Activated T-cell treated with anti-CD3 and anti-CD28 coated beads, Interleukin-2, amount 50 U/mL, for 72 hours (primary cell): ENCODE results near the gene FTSJ3. TPM values are rescaled to one million over a fixed set of nuclear protein-coding genes. Genes with fewer than 3 reads are reported as not detected.
"Not testable (repeated sequence)": the region's sequence is repeated elsewhere in the genome, so short reads cannot be mapped to it uniquely, and the experiment has no call there.

Experiments used
- ATAC-seq, 2 donors: fragments of 150-1000 bp; cut with Tn5 transposase; replicated peaks in 1 of 2; 2 replicates each; pipeline ENCODE4 v1.10.0; 2021; ENCODE audit warnings: moderate library complexity in 2 of 2, mild to moderate bottlenecking in 1 of 2
- DNase-seq, 2 donors: peaks; one replicate each; pipeline ENCODE4 v3.0.0; 2021 to 2022; ENCODE audit warnings: mixed read lengths in 1 of 2
- H3K27ac Mint-ChIP-seq: one replicate; pipeline ENCODE4 v1.8.0; 2022; ENCODE audit warnings: mild to moderate bottlenecking, moderate library complexity, mixed read lengths
- H3K27me3 Mint-ChIP-seq: one replicate; pipeline ENCODE4 v1.8.0; 2022; ENCODE audit warnings: low read depth, mixed read lengths
- H3K36me3 Mint-ChIP-seq, 2 donors: one replicate each; pipeline ENCODE4 v1.8.0; 2022; ENCODE audit warnings: mixed read lengths in 2 of 2, mild to moderate bottlenecking in 1 of 2; ENCODE audit not compliant: insufficient read depth in 2 of 2
- H3K4me1 Mint-ChIP-seq: one replicate; pipeline ENCODE4 v1.8.0; 2022; ENCODE audit warnings: low read depth, mixed read lengths
- H3K4me3 Mint-ChIP-seq, 2 donors: one replicate each; pipeline ENCODE4 v1.8.0; 2022; ENCODE audit warnings: mild to moderate bottlenecking in 2 of 2, mixed read lengths in 2 of 2, moderate library complexity in 2 of 2
- H3K9me3 Mint-ChIP-seq, 2 donors: one replicate each; pipeline ENCODE4 v1.8.0; 2022; ENCODE audit warnings: mixed read lengths in 2 of 2
- total RNA-seq, 2 donors: library from RNA; stranded (reverse); gene quantifications; one replicate each; pipeline ENCODE4 v1.2.3, GENCODE V29; 2022

Gene FTSJ3
- total RNA-seq, 2 donors from 2014 or later, result 36.0 to 42.3 TPM

DNA sequence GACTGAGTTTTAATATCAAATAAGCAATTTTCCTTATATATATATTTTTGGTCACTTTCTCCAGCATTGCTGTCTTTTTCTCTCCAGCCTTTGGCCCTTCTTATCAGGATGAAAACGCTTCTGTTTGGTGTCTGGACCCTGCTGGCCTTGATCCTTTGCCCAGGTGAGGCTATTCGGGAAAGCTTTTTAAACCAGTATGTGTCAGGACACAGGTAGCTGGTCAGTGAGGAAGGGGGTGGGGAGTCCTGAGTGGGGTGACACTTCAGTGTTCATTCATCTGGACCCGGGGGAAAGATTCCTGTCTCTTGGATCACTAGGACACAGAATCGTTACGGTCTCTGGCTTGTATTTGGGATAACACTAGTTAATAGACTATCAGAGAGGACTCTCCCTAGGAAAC is 27.2 kb upstream of the FTSJ3 start:
- DNase-seq (no peak), ATAC-seq (no peak)
- no peaks in the 10 kb centered on the region for H3K9me3 Mint-ChIP-seq
- peaks cover 1% of the 10 kb centered on the region for H3K27me3 Mint-ChIP-seq
- no peak overlapping the region for H3K4me3 Mint-ChIP-seq
- no peaks in the 10 kb centered on the region for H3K36me3 Mint-ChIP-seq
- H3K4me1 Mint-ChIP-seq, result no peaks in the 10 kb centered on the region
- H3K27ac Mint-ChIP-seq, result no peak overlapping the region

GRCh38 chr17:63853260-63853659 is 25.8 kb upstream of the FTSJ3 start:
- H3K27me3 Mint-ChIP-seq, result no peaks in the 10 kb centered on the region
- peaks cover 11% of the 10 kb centered on the region for H3K4me1 Mint-ChIP-seq
- no peak for DNase-seq
- H3K36me3 Mint-ChIP-seq, result peaks cover under 1% of the 10 kb centered on the region in 2 donors
- H3K9me3 Mint-ChIP-seq, result peaks cover 0 to under 1% of the 10 kb centered on the region in 2 donors
- no peak overlapping the region for H3K4me3 Mint-ChIP-seq
- ATAC-seq, result no peak
- no peak overlapping the region for H3K27ac Mint-ChIP-seq

GRCh38 chr17:63850401-63850800 is 22.9 kb upstream of the FTSJ3 start:
- H3K36me3 Mint-ChIP-seq, result peaks cover 5 to 8% of the 10 kb centered on the region in 2 donors
- H3K27ac Mint-ChIP-seq, result no peak overlapping the region
- H3K27me3 Mint-ChIP-seq, result no peaks in the 10 kb centered on the region
- H3K4me3 Mint-ChIP-seq, result no peak overlapping the region
- H3K9me3 Mint-ChIP-seq, result peaks cover 3 to 5% of the 10 kb centered on the region in 2 donors
- no peak for DNase-seq
- H3K4me1 Mint-ChIP-seq, result peaks cover 18% of the 10 kb centered on the region
- ATAC-seq, result no peak

DNA sequence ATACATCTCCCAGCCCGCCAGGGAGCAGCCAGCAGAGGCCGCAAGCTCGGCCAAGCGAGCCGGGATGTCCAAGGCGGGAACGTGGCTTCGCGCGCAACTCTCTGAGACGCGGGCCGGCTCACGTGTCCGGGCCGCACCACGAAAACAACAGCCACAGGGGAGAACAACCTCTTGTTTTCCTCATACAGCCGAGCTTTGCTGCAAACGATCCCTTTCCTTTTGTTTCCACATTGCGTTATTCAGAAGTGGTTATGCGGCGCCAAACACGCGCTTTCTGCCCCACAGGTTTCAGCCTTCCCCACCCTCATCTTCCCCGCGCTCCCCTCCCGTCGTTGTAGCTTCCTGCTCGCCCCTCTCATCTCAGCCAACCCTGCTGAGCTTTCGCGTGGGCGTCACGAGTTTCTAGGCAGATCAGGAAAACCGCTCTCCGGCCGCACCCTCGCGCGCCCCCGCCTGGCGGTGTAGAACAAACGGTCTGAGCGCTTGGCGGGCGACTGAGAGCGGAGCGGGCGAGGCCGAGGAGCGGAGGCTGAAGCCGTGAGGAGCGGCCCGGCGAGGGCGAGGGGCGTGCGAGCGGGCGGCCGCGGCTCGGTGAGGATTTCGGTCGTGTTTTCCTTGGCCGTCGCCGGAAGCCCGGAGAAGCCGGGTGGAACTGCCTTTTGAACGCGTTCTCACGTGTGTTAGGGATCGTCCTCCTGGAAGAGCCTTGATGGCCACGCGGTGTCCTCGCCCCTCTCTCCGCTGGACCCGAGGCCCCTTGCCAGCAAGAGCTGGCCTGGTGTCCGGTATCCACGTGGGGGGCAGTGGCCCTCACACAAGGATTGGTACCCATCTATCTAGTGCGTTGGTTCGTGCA is 21.6 kb upstream of the FTSJ3 start:
- Mint-ChIP-seq H3K4me3 (peak overlapping the region; percentile 62 to 85), H3K4me1 (peaks cover 22% of the 10 kb centered on the region), H3K9me3 (peaks cover 3 to 5% of the 10 kb centered on the region in 2 donors), H3K27me3 (no peaks in the 10 kb centered on the region), H3K27ac (peak overlapping the region; percentile 87), H3K36me3 (peaks cover 5 to 8% of the 10 kb centered on the region in 2 donors)
- ATAC-seq (peak; percentile 95), DNase-seq (peak; percentile 98 to 99)

DNA sequence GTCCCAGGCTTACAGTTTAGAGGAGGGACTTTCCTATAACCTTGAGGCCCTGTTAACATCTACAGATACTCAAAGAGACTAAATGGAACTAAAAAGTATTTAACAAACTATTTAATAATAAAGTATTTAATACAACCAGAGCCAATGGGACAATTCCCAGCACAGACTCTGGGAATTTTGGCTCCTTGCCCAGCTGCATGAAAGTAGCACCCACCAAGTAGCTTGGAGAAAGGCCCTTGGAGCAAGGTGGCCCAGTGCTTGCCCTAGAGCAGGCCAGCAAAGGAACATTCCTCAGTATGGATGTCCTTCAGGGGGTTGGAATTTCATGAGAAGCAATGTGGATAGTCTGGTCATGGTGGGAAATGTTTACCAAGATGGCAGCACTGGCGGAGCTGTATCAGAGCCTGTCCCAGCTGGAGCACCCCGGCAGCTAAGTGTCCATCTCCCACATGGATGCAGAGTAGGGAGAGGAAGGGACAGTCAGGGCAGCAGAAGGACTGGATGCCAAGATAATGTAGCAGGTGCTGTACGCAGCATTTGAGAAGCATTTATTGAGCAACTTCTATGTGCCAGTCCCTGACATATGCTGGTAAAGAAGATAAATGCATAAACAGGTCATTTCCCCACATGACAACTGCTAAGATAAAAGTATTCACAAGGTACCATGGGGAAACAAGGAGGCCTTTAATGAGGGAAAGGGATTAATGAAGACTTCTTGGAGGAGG is 20.2 kb upstream of the FTSJ3 start:
- H3K27me3 Mint-ChIP-seq, result no peaks in the 10 kb centered on the region
- H3K27ac Mint-ChIP-seq, result no peak overlapping the region
- ATAC-seq (no peak), DNase-seq (no peak)
- peak overlapping the region; percentile 28 to 85 for H3K4me3 Mint-ChIP-seq
- H3K4me1 Mint-ChIP-seq, result peaks cover 32% of the 10 kb centered on the region
- peaks cover 3 to 5% of the 10 kb centered on the region in 2 donors for H3K9me3 Mint-ChIP-seq
- H3K36me3 Mint-ChIP-seq, result peaks cover 5 to 8% of the 10 kb centered on the region in 2 donors

DNA sequence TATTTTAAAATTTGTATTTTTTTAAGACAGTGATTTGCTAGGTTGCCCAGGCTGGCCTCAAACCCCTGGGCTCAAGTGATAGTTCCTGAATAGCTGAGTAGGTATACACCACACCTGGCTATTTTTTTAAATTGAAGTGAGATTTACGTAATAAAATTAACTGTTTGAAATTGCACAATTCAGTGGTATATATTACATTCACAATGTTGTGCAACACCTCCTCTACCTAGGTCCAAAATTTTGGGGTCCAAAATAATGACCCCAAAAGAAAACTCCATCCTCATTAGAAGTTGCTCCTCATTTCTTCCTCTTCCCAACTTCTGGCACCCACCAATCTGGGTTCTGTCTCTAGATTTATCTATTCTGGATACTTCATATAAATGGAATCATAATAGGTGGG is 18.0 kb upstream of the FTSJ3 start:
- no peak for ATAC-seq
- H3K36me3 Mint-ChIP-seq, result peaks cover 6 to 11% of the 10 kb centered on the region in 2 donors
- H3K4me3 Mint-ChIP-seq, result peak overlapping the region in 1 of 2 donors; percentile 3

DNA sequence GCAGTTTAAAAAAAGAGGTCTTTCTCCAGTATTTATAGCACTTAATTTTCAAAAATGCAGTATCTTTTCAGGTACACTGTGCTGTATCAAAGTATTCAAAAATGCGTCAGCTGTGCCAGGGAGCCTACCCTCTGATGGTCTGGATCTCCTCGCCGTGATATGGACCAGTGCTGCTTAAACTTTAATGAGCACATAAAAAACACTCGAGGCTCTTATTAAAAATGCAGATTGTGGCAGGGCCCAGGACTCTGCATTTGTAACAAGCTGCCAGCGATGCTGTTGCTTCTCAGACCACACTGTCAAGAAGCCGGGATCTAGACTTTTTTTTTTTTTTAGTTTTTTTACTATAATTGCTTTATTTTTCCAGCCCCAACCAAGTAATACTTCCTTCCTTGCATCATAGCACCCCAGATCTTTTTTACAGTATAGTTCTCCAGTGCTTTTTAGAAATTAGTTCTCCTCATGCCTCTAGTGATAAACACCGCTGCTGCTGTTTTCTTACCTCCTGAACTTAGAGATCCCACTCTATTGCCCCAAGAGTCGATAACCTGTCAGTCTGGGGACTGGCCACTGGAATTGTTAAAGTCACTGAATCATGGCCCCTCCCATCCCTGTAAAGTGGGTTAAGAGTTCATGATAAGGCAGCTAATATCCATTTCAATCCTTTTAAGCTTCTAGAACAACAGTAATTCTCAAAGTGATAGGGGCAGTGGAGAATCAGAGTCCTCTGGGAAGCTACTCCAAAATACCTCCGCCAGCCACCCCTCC is 16.6 kb upstream of the FTSJ3 start:
- peak overlapping the region; percentile 95 for H3K27ac Mint-ChIP-seq
- H3K4me1 Mint-ChIP-seq, result peaks cover 50% of the 10 kb centered on the region
- no peaks in the 10 kb centered on the region for H3K27me3 Mint-ChIP-seq
- H3K36me3 Mint-ChIP-seq, result peaks cover 6 to 11% of the 10 kb centered on the region in 2 donors
- H3K4me3 Mint-ChIP-seq, result peak overlapping the region; percentile 90 to 93
- DNase-seq (no peak), ATAC-seq (no peak)
- peaks cover 3 to 5% of the 10 kb centered on the region in 2 donors for H3K9me3 Mint-ChIP-seq

More for the DNA sequence above, 18.0 kb upstream of the FTSJ3 start:
- Mint-ChIP-seq H3K4me1 (peaks cover 41% of the 10 kb centered on the region), H3K27ac (no peak overlapping the region), H3K27me3 (no peaks in the 10 kb centered on the region), H3K9me3 (peaks cover 3 to 5% of the 10 kb centered on the region in 2 donors)
- DNase-seq, result no peak

- H3K4me3 Mint-ChIP-seq, result peak overlapping the region; percentile 90 to 93
- ATAC-seq (peak; percentile 23 to 26), DNase-seq (peak; percentile 41 to 43)
- H3K4me1 Mint-ChIP-seq, result peaks cover 50% of the 10 kb centered on the region
- H3K9me3 Mint-ChIP-seq, H3K27me3 Mint-ChIP-seq: not testable (repeated sequence)
- H3K27ac Mint-ChIP-seq, result peak overlapping the region; percentile 95
- H3K36me3 Mint-ChIP-seq, result peaks cover 6 to 11% of the 10 kb centered on the region in 2 donors
These were observed 16.0 kb upstream of the FTSJ3 start for GRCh38 chr17:63843387-63843888.

DNA sequence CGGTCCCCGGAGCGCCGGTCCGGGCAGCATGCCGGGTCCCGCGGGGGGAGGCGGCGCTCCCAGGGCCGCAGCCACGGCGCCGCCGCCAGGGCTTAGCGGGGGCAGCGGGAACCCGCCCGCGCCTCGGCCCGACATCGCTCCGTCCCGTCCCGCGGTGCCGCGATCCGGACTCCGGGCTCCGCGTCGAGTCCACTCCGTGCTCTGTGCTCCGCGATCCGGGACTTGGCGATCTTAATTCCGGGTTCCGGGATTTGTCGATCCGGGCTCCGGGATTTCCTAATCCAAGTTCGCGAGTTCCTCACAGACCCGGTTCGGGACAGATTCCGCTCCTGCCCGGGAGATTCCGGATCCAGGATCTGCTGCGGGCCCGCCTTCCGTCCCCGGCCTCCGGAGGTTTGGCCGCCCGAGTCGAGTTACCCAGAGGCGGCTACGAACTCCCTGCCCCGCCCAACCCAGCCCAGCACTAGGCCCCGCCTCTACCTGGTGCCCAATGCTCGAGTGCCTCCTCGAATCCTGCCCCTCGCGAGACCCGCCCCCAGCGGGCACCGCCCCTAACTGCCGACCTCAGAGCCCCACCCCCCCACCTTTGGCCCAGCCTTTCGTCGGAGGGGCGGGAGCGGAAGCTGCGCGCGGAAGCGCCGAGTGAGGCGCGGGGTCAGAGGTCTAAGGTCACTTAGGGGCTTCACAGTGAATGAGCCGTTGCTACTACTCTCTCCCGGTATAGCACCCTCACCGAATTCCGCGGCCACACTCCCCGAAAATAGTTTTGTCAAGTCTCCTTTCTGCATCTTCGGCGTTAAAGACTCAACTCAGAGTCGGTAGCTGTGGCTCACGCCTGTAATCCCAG is 15.3 kb upstream of the FTSJ3 start, which contains the start of gene SMARCD2:
SMARCD2 (minus strand) TSS at position 146 of the 847 bp plus-strand sequence; CDS start at position 135, 11 bp downstream.
- Mint-ChIP-seq H3K27ac (peak within 1 kb of the TSS; percentile 96), H3K36me3 (peaks cover 2 to 5% of the 10 kb centered on the region in 2 donors), H3K9me3 (no peaks in the 10 kb centered on the region), H3K4me1 (peaks cover 43% of the 10 kb centered on the region), H3K27me3 (no peaks in the 10 kb centered on the region), H3K4me3 (peak within 1 kb of the TSS; percentile 97 to 99)
- ATAC-seq, result peak; percentile 89
- peak; percentile 99 for DNase-seq

DNA sequence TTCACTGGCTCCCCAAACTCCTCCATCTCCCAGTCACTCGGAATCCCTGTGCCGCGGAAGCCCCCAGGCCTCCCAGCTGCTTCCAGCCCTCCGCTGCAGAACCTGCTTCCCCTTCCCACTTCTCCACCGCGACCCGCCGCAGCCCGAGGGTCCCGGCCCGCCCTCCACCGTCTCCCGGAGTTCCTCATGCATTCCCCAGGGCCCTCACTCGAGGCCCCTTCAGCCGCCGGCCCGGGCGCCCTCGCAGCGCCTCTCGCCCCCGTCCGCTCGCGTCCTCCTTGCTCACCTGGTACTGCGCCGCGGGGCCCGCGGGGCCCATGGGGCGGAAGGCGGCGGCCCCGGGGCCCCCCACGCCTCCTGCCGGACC is 14.7 kb upstream of the FTSJ3 start:
- Mint-ChIP-seq H3K4me3 (peak overlapping the region; percentile 97 to 99), H3K27ac (peak overlapping the region; percentile 96), H3K9me3 (no peaks in the 10 kb centered on the region), H3K27me3 (no peaks in the 10 kb centered on the region), H3K36me3 (peaks cover 3 to 4% of the 10 kb centered on the region in 2 donors), H3K4me1 (peaks cover 41% of the 10 kb centered on the region)
- no peak for DNase-seq
- ATAC-seq, result peak; percentile 35 to 49

- Mint-ChIP-seq H3K36me3 (peaks cover 4 to 7% of the 10 kb centered on the region in 2 donors), H3K9me3 (no peaks in the 10 kb centered on the region), H3K27me3 (no peaks in the 10 kb centered on the region), H3K4me1 (peaks cover 41% of the 10 kb centered on the region), H3K27ac (peak overlapping the region; percentile 96), H3K4me3 (peak overlapping the region; percentile 97 to 99)
- ATAC-seq (no peak), DNase-seq (peak in 1 of 2 donors; percentile 27)
These were observed 14.1 kb upstream of the FTSJ3 start for GRCh38 chr17:63841350-63842172.
